HepG2 (cell line): Measurements from ENCODE around the gene MRPL38. TPM values are rescaled to one million over a fixed set of nuclear protein-coding genes. Genes with fewer than 3 reads are reported as not detected.

Experiments
- FOSL2 ChIP-seq: sonication (generic); formaldehyde crosslinking; IDR thresholded peaks from 2 replicates; pipeline ENCODE4 v1.4.0; 2020; ENCODE audit warnings: missing genetic modification reagents
- HNRNPH1 ChIP-seq: fragments of 200-400 bp; formaldehyde crosslinking; optimal IDR thresholded peaks from 2 replicates; pipeline ENCODE3; 2017; ENCODE audit warnings: mild to moderate bottlenecking, low read depth, low read length
- KDM5A ChIP-seq: fragments of 200-600 bp; sonication (generic); IDR thresholded peaks from 2 replicates; pipeline ENCODE4 v1.7.0; 2018; ENCODE audit warnings: antibody characterized with exemption, mild to moderate bottlenecking, low read length, borderline replicate concordance
- MXI1 ChIP-seq: IDR thresholded peaks from 3 replicates; pipeline ENCODE4 v1.6.1; 2012; ENCODE audit warnings: low read depth, low read length, inconsistent platforms, borderline replicate concordance
- SMAD9 ChIP-seq: sonication (generic); formaldehyde crosslinking; IDR thresholded peaks from 2 replicates; pipeline ENCODE4 v1.5.1; 2020; ENCODE audit warnings: mild to moderate bottlenecking, missing genetic modification reagents
- ZNF484 ChIP-seq: sonication (generic); formaldehyde crosslinking; IDR thresholded peaks from 2 replicates; pipeline ENCODE4 v1.5.1; 2020; ENCODE audit warnings: mild to moderate bottlenecking, low read depth, missing genetic modification reagents, borderline replicate concordance
- ZNF543 ChIP-seq: sonication (generic); formaldehyde crosslinking; IDR thresholded peaks from 2 replicates; pipeline ENCODE4 v1.4.0; 2020; ENCODE audit warnings: mild to moderate bottlenecking, missing genetic modification reagents
- polyA plus RNA-seq, 8 experiments: library from polyadenylated mRNA; depleted of rRNA in 3 of 8; stranded (reverse) in 7 of 8; unstranded in 1 of 8; fragments of >200 nt; fragmentation: Illumina TruSeq in 4 of 8; extraction: Trizol in 4 of 8; gene quantifications; 2 replicates each; pipeline versions ENCODE4 v1.2.1 to v1.2.3, GENCODE V29; 2011 to 2016; ENCODE audit warnings: low read depth in 4 of 8, missing spikeins in 1 of 8, mixed read lengths in 1 of 8; ENCODE audit not compliant: insufficient read depth in 1 of 8
- total RNA-seq, 5 experiments: library from RNA; depleted of rRNA; stranded (reverse); fragments of >200 nt; fragmentation: Illumina TruSeq; extraction: Trizol; gene quantifications; 2 replicates each; pipeline ENCODE4 v1.2.3, GENCODE V29; 2016; ENCODE audit warnings: low read depth in 1 of 5
- TF ChIP-seq, protein P1 (sequence below): sonication (generic); formaldehyde crosslinking; IDR thresholded peaks from 2 replicates; pipeline ENCODE4 v1.4.0; 2020; ENCODE audit warnings: missing genetic modification reagents
- TF ChIP-seq, protein P2 (sequence below): sonication (generic); formaldehyde crosslinking; IDR thresholded peaks from 2 replicates; pipeline ENCODE4 v1.9.0; 2022; ENCODE audit warnings: missing genetic modification reagents, mild to moderate bottlenecking, borderline replicate concordance
- TF ChIP-seq, protein P3 (sequence below): sonication (generic); formaldehyde crosslinking; IDR thresholded peaks from 2 replicates; pipeline ENCODE4 v1.4.0; 2020; ENCODE audit warnings: mild to moderate bottlenecking, low read depth, missing genetic modification reagents
- TF ChIP-seq, protein P4 (sequence below): sonication (generic); formaldehyde crosslinking; IDR thresholded peaks from 2 replicates; pipeline ENCODE4 v1.4.0; 2020; ENCODE audit warnings: mild to moderate bottlenecking, missing genetic modification reagents, borderline replicate concordance
- TF ChIP-seq, protein P5 (sequence below): sonication (generic); formaldehyde crosslinking; IDR thresholded peaks from 2 replicates; pipeline ENCODE4 v1.4.0; 2020; ENCODE audit warnings: missing genetic modification reagents
- TF ChIP-seq, protein P6 (sequence below): sonication (generic); formaldehyde crosslinking; IDR thresholded peaks from 2 replicates; pipeline ENCODE4 v1.5.0; 2020; ENCODE audit warnings: missing genetic modification reagents

The MRPL38 gene
- total and polyA plus RNA-seq, 2 of the 13 experiments (the other 11 are each of a cell fraction or from before 2014, with no cell fraction given) = 83.7 to 125 TPM

DNA sequence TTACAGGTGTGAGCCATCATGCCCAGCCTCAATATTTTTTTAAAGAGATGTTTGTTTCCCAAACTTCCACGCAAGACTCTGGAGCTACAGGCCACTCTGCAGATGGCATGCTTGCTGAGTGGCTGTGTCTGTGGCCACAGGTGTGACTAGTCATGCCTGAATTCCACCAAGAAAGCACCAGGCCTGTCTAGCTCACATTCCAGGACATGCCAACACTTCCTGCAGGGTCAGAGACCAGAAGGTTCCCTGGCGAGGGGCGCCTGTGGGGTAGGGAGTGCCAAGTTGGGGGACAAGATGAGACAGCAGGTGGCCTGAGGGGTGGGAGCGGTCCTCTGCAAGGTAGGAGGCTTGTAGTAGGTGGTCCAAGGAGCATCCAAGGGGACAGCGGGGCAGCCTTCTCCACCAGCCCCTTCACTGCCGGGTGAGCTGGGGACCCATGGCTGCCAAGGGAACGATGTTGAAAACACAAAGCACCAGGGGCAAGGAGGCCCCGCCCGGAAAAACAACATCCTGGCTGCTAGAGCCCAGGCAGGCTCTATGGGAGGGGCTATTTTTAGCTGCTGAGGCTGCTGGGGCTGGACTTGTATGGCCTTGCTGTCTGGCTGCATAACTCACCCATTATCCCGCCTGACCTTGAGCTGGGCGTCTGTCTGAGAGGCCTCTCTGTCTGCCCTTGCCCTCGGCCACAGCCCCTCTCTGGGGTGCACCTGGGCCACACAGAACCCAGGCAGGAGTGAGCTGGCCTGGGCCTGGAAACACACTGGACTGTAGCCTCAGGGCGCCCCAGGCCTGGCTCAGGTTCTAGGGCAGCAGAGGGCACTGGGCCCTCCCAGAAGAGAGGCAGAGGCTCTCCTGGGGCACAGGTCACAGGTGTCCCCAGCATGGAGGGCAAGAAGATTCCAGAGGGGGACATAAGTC, 32.0 kb downstream of the MRPL38 start (continued):
- TF ChIP-seq, protein P1, sequence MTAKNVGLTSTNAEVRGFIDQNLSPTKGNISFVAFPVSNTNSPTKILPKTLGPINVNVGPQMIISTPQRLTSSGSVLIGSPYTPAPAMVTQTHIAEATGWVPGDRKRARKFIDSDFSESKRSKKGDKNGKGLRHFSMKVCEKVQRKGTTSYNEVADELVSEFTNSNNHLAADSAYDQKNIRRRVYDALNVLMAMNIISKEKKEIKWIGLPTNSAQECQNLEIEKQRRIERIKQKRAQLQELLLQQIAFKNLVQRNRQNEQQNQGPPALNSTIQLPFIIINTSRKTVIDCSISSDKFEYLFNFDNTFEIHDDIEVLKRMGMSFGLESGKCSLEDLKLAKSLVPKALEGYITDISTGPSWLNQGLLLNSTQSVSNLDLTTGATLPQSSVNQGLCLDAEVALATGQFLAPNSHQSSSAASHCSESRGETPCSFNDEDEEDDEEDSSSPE = peak; percentile 59
- TF ChIP-seq, protein P2, sequence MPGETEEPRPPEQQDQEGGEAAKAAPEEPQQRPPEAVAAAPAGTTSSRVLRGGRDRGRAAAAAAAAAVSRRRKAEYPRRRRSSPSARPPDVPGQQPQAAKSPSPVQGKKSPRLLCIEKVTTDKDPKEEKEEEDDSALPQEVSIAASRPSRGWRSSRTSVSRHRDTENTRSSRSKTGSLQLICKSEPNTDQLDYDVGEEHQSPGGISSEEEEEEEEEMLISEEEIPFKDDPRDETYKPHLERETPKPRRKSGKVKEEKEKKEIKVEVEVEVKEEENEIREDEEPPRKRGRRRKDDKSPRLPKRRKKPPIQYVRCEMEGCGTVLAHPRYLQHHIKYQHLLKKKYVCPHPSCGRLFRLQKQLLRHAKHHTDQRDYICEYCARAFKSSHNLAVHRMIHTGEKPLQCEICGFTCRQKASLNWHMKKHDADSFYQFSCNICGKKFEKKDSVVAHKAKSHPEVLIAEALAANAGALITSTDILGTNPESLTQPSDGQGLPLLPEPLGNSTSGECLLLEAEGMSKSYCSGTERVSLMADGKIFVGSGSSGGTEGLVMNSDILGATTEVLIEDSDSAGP = peak; percentile 86; the same call in 1 of the 2 replicates
- TF ChIP-seq KDM5A = no peak
- TF ChIP-seq SMAD9 (CRISPR knock-in tag) = no peak
- TF ChIP-seq, protein P3, sequence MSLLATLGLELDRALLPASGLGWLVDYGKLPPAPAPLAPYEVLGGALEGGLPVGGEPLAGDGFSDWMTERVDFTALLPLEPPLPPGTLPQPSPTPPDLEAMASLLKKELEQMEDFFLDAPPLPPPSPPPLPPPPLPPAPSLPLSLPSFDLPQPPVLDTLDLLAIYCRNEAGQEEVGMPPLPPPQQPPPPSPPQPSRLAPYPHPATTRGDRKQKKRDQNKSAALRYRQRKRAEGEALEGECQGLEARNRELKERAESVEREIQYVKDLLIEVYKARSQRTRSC = no peak
- TF ChIP-seq FOSL2 (CRISPR knock-in tag) = peak; percentile 79
- TF ChIP-seq, protein P4, sequence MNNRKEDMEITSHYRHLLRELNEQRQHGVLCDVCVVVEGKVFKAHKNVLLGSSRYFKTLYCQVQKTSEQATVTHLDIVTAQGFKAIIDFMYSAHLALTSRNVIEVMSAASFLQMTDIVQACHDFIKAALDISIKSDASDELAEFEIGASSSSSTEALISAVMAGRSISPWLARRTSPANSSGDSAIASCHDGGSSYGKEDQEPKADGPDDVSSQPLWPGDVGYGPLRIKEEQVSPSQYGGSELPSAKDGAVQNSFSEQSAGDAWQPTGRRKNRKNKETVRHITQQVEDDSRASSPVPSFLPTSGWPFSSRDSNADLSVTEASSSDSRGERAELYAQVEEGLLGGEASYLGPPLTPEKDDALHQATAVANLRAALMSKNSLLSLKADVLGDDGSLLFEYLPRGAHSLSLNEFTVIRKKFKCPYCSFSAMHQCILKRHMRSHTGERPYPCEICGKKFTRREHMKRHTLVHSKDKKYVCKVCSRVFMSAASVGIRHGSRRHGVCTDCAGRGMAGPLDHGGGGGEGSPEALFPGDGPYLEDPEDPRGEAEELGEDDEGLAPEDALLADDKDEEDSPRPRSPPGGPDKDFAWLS = 0 out of 2 replicates have a peak, but pooled peaks have one; percentile 43
- no peak for TF ChIP-seq ZNF484 (CRISPR knock-in tag)
- TF ChIP-seq, protein P5, sequence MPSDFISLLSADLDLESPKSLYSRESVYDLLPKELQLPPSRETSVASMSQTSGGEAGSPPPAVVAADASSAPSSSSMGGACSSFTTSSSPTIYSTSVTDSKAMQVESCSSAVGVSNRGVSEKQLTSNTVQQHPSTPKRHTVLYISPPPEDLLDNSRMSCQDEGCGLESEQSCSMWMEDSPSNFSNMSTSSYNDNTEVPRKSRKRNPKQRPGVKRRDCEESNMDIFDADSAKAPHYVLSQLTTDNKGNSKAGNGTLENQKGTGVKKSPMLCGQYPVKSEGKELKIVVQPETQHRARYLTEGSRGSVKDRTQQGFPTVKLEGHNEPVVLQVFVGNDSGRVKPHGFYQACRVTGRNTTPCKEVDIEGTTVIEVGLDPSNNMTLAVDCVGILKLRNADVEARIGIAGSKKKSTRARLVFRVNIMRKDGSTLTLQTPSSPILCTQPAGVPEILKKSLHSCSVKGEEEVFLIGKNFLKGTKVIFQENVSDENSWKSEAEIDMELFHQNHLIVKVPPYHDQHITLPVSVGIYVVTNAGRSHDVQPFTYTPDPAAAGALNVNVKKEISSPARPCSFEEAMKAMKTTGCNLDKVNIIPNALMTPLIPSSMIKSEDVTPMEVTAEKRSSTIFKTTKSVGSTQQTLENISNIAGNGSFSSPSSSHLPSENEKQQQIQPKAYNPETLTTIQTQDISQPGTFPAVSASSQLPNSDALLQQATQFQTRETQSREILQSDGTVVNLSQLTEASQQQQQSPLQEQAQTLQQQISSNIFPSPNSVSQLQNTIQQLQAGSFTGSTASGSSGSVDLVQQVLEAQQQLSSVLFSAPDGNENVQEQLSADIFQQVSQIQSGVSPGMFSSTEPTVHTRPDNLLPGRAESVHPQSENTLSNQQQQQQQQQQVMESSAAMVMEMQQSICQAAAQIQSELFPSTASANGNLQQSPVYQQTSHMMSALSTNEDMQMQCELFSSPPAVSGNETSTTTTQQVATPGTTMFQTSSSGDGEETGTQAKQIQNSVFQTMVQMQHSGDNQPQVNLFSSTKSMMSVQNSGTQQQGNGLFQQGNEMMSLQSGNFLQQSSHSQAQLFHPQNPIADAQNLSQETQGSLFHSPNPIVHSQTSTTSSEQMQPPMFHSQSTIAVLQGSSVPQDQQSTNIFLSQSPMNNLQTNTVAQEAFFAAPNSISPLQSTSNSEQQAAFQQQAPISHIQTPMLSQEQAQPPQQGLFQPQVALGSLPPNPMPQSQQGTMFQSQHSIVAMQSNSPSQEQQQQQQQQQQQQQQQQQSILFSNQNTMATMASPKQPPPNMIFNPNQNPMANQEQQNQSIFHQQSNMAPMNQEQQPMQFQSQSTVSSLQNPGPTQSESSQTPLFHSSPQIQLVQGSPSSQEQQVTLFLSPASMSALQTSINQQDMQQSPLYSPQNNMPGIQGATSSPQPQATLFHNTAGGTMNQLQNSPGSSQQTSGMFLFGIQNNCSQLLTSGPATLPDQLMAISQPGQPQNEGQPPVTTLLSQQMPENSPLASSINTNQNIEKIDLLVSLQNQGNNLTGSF = peak; percentile 49; the same call in 1 of the 2 replicates
- TF ChIP-seq MXI1 = peak; percentile 63; the same call in 1 of the 3 replicates
- peak; percentile 95 for TF ChIP-seq ZNF543
- TF ChIP-seq, protein P6, sequence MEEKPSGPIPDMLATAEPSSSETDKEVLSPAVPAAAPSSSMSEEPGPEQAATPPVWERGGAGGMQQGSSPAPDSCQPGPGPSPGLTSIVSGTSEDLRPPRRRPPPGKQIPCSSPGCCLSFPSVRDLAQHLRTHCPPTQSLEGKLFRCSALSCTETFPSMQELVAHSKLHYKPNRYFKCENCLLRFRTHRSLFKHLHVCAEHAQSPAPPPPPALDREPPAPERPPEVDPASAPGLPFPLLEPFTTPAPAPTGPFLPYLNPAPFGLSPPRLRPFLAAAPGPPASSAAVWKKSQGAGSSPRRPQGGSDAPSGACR = peak; percentile 93
- peak; percentile 93 for TF ChIP-seq HNRNPH1
